Endothelial cell of umbilical vein (primary cell): Measurements from ENCODE around the gene GDPD3. TPM values are rescaled to one million over a fixed set of nuclear protein-coding genes. Genes with fewer than 3 reads are reported as not detected.

ENCODE experiments used
- BruUV-seq: library from RNA; stranded (reverse); fragments of 400-500 nt; replicated peaks from 2 replicates; lab custom pipeline; 2021; lab: Mats Ljungman, UMichigan
- CTCF ChIA-PET: fragments of 300-600, 350-600 bp; sonication (Branson Sonifier 250); formaldehyde crosslinking; loops from one replicate; lab custom pipeline; 2021; ENCODE audit warnings: antibody characterized with exemption, inconsistent platforms; lab: Charles Lee
- POLR2A ChIA-PET: fragments of 300-600, 350-600 bp; sonication (Branson Sonifier 250); formaldehyde crosslinking; loops from one replicate; lab custom pipeline; 2021; ENCODE audit warnings: antibody characterized with exemption, inconsistent platforms; lab: Charles Lee
- DNase-seq: peaks from one replicate; pipeline ENCODE4 v3.0.0-alpha.2; 2011; ENCODE audit warnings: low read depth, low spot score
- FAIRE-seq: peaks from 2 replicates; lab custom pipeline; 2011; peaks lifted over from hg19 to GRCh38; lab: Jason Lieb, UNC
- H2AFZ ChIP-seq: 2 replicates; pipeline ENCODE4 v1.6.0; 2012; ENCODE audit warnings: low read depth, low read length, control low read depth, inconsistent platforms
- H3K27ac ChIP-seq: 2 replicates; pipeline ENCODE4 v1.5.1; 2011; ENCODE audit warnings: low read depth, mild to moderate bottlenecking, control low read depth, low read length, moderate library complexity; ENCODE audit not compliant: insufficient read depth
- H3K27me3 ChIP-seq, 2 experiments: 2 replicates each; pipeline versions ENCODE4 v1.6.0 to v1.6.1; 2011; ENCODE audit warnings: low read length in 2 of 2, mixed read lengths in 1 of 2; ENCODE audit not compliant: control insufficient read depth in 2 of 2, insufficient read depth in 2 of 2
- H3K36me3 ChIP-seq, 2 experiments: 2 replicates in 1 of 2; 3 replicates in 1 of 2; pipeline ENCODE4 v1.5.1; 2011; ENCODE audit warnings: low read length in 2 of 2, mild to moderate bottlenecking in 1 of 2, moderate library complexity in 1 of 2; ENCODE audit not compliant: control insufficient read depth in 2 of 2, insufficient read depth in 2 of 2; ENCODE audit errors: extremely low read depth in 1 of 2
- H3K4me1 ChIP-seq: 3 replicates; pipeline ENCODE4 v1.5.1; 2011; ENCODE audit warnings: mild to moderate bottlenecking, low read length; ENCODE audit not compliant: control insufficient read depth, insufficient read depth; ENCODE audit errors: extremely low read depth
- H3K4me2 ChIP-seq: 2 replicates; pipeline ENCODE4 v1.6.1; 2011; ENCODE audit warnings: low read length, control low read depth, mixed read lengths; ENCODE audit not compliant: insufficient read depth
- H3K4me3 ChIP-seq, 3 experiments: fragments of 200-600 bp in 1 of 3; sonication (generic), shearing (Covaris generic) in 1 of 3; replicated peaks in 1 of 3; 2 replicates each; pipeline ENCODE4 v1.5.1; 2011 to 2016; ENCODE audit warnings: control low read depth in 3 of 3, low read length in 3 of 3, mild to moderate bottlenecking in 2 of 3, inconsistent platforms in 1 of 3, low read depth in 1 of 3, moderate library complexity in 1 of 3; ENCODE audit not compliant: insufficient read depth in 1 of 3
- H3K79me2 ChIP-seq: 2 replicates; pipeline ENCODE4 v1.6.0; 2012; ENCODE audit warnings: low read length, inconsistent platforms; ENCODE audit not compliant: control insufficient read depth, insufficient read depth
- H3K9ac ChIP-seq: replicated peaks from 2 replicates; pipeline ENCODE3; 2011; ENCODE audit warnings: low read length, control low read depth; ENCODE audit not compliant: insufficient read depth; ENCODE audit errors: extremely low read depth
- H3K9me1 ChIP-seq: replicated peaks from 3 replicates; pipeline ENCODE4 v1.6.0; 2011; ENCODE audit warnings: mild to moderate bottlenecking, low read length; ENCODE audit not compliant: control insufficient read depth, insufficient read depth; ENCODE audit errors: extremely low read depth
- H3K9me3 ChIP-seq: replicated peaks from 2 replicates; pipeline ENCODE4 v1.5.1; 2012; ENCODE audit warnings: low read length, inconsistent platforms; ENCODE audit not compliant: control insufficient read depth, insufficient read depth
- H4K20me1 ChIP-seq: replicated peaks from 2 replicates; pipeline ENCODE3; 2011; ENCODE audit warnings: mild to moderate bottlenecking, low read length; ENCODE audit not compliant: control insufficient read depth, insufficient read depth; ENCODE audit errors: extremely low read depth
- EZH2 ChIP-seq: IDR thresholded peaks from 2 replicates; pipeline ENCODE4 v1.6.1; 2012; ENCODE audit warnings: borderline replicate concordance, low read depth, mild to moderate bottlenecking, moderate library complexity, low read length, inconsistent platforms; ENCODE audit not compliant: severe bottlenecking
- FOS ChIP-seq: IDR thresholded peaks from 2 replicates; pipeline ENCODE4 v1.6.1; 2011; ENCODE audit warnings: mild to moderate bottlenecking, low read length, moderate library complexity, borderline replicate concordance; ENCODE audit not compliant: insufficient read depth
- GATA2 ChIP-seq: IDR thresholded peaks from 2 replicates; pipeline ENCODE4 v1.7.0; 2011; ENCODE audit warnings: low read depth, mild to moderate bottlenecking, moderate library complexity, mixed read lengths, low read length; ENCODE audit not compliant: insufficient read length, insufficient read depth
- JUN ChIP-seq: IDR thresholded peaks from 2 replicates; pipeline ENCODE4 v1.6.1; 2011; ENCODE audit warnings: borderline replicate concordance, low read depth; ENCODE audit not compliant: insufficient read length, insufficient read depth
- MYC ChIP-seq: IDR thresholded peaks from one replicate; pipeline ENCODE4 v1.6.1; 2011; ENCODE audit warnings: mild to moderate bottlenecking, low read depth, low read length
- POLR2A ChIP-seq: IDR thresholded peaks from 2 replicates; pipeline ENCODE4 v1.6.1; 2012; ENCODE audit warnings: low read depth, mild to moderate bottlenecking, control low read depth, low read length
- POLR2AphosphoS5 ChIP-seq: IDR thresholded peaks from 2 replicates; pipeline ENCODE4 v1.6.1; 2012; ENCODE audit warnings: low read depth, mild to moderate bottlenecking, control low read depth, low read length, moderate library complexity; ENCODE audit not compliant: insufficient read depth
- dilution Hi-C: fragments of 300-500 bp; cut with MboI; formaldehyde crosslinking; loops from one replicate; pipeline ENCODE4 v1.15.0; 2019; ENCODE audit warnings: low sequenced_read_pairs; ENCODE audit not compliant: extremely low pct_ligation_motif_present
- intact Hi-C: fragments of 100-400 bp; cut with micrococcal nuclease; formaldehyde crosslinking; loops from one replicate; pipeline ENCODE4 v1.10.0; 2022
- polyA plus RNA-seq, 4 experiments: library from polyadenylated mRNA; depleted of rRNA in 3 of 4; stranded (reverse) in 3 of 4; unstranded in 1 of 4; fragments of >200 nt; gene quantifications; 2 replicates each; pipeline versions ENCODE4 v1.2.1 to v1.2.3, GENCODE V29; 2011 to 2012; ENCODE audit warnings: missing spikeins in 1 of 4
- total RNA-seq: library from RNA; stranded (reverse); gene quantifications from 2 replicates; pipeline ENCODE4 v1.2.3, GENCODE V29; 2021
- TF ChIP-seq, protein P1 (sequence below), 2 donors: IDR thresholded peaks; 1 replicate in 1 of 2; 2 replicates in 1 of 2; pipeline ENCODE4 v1.5.1; 2011; ENCODE audit warnings: low read length in 2 of 2, mild to moderate bottlenecking in 2 of 2, moderate library complexity in 2 of 2, control low read depth in 1 of 2, inconsistent platforms in 1 of 2, low read depth in 1 of 2; ENCODE audit not compliant: insufficient read depth in 1 of 2; ENCODE audit errors: extremely low read depth in 1 of 2
- TF ChIP-seq, protein P2 (sequence below): IDR thresholded peaks from 2 replicates; pipeline ENCODE4 v1.6.1; 2011; ENCODE audit not compliant: insufficient read depth, insufficient read length

The GDPD3 gene
- total and polyA plus RNA-seq, 2 donors (not counting 3 experiments of a cell fraction or from before 2014, with no cell fraction given): 8.0 to 18.6 TPM

DNA sequence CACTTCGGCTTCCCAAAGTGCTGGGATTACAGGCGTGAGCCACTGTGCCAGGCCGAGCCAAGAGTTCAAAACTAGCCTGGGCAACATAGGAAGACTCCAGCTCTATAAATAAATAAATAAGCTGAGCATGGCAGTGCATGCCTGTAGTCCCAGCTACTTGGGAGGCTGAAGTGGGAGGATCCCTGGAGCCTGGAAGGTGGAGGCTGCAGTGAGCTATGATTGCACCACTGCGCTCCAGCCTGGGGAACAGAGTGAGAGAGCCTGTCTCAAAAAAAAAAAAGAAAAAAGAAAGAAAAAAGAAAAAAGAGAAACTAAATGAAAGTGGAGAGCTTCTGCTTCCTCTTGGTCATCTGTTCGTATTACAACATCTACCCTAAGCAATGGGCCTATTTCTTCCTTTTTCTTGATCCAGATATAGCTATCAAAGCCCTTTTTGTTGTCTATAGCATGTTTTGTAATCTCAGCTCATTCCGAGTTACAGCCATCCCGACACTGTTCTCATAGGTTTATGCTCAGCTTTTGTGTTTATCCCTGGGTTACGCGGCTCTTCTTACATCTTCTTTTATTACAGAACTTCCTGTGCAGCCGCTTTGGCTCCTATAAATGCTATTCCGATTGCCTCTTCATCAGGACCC, 23.8 kb upstream of the GDPD3 start:
- Histone ChIP-seq H3K36me3 (no peaks in the 10 kb centered on the region), H4K20me1 (no peaks in the 10 kb centered on the region), H3K9me1 (no peaks in the 10 kb centered on the region), H2AFZ (no peak overlapping the region), H3K4me3 (no peak overlapping the region), H3K79me2 (no peaks in the 10 kb centered on the region), H3K27ac (no peak overlapping the region), H3K27me3 (no peaks in the 10 kb centered on the region), H3K9me3 (no peaks in the 10 kb centered on the region), H3K4me1 (no peaks in the 10 kb centered on the region), H3K4me2 (no peak overlapping the region), H3K9ac (no peak overlapping the region)
- POLR2A ChIA-PET: interaction anchor here (0.7 kb wide), 1 partner anchor 371 kb away, joined by 3 read pairs; no protein-coding TSS in a partner anchor
- CTCF ChIA-PET: interaction anchor here (1.0 to 1.5 kb wide), 4 partner anchors 18 to 105 kb away, joined by 3 to 4 read pairs (median 3); partner anchors contain the start of gene TBX6
- BruUV-seq: no TSS peak
- dilution Hi-C loops: no loop called here
- no peak for FAIRE-seq
- DNase-seq: no peak
- intact Hi-C loops: no loop called here
- no peak for TF ChIP-seq POLR2AphosphoS5
- TF ChIP-seq, protein P1, sequence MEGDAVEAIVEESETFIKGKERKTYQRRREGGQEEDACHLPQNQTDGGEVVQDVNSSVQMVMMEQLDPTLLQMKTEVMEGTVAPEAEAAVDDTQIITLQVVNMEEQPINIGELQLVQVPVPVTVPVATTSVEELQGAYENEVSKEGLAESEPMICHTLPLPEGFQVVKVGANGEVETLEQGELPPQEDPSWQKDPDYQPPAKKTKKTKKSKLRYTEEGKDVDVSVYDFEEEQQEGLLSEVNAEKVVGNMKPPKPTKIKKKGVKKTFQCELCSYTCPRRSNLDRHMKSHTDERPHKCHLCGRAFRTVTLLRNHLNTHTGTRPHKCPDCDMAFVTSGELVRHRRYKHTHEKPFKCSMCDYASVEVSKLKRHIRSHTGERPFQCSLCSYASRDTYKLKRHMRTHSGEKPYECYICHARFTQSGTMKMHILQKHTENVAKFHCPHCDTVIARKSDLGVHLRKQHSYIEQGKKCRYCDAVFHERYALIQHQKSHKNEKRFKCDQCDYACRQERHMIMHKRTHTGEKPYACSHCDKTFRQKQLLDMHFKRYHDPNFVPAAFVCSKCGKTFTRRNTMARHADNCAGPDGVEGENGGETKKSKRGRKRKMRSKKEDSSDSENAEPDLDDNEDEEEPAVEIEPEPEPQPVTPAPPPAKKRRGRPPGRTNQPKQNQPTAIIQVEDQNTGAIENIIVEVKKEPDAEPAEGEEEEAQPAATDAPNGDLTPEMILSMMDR (IDR thresholded peaks at IDR 0.05; ENCODE audit: extremely low read depth in 1 of 2, insufficient read depth in 1 of 2, low read depth in 1 of 2, low read length in 2 of 2): no peak
- TF ChIP-seq POLR2A: no peak
- TF ChIP-seq EZH2: no peak
- TF ChIP-seq, protein P2, sequence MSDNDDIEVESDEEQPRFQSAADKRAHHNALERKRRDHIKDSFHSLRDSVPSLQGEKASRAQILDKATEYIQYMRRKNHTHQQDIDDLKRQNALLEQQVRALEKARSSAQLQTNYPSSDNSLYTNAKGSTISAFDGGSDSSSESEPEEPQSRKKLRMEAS: no peak
- TF ChIP-seq JUN: no peak
- TF ChIP-seq FOS: no peak
- no peak for TF ChIP-seq MYC
- no peak for TF ChIP-seq GATA2
